Mucosa of stomach (tissue), 1 donor: Measurements from ENCODE around the gene CSGALNACT2.

ENCODE experiments used
- H3K27me3 ChIP-seq: one replicate; pipeline ENCODE4 v1.7.0; 2013; ENCODE audit warnings: mild to moderate bottlenecking, low read length; ENCODE audit not compliant: control insufficient read depth, insufficient read depth
- H3K36me3 ChIP-seq: one replicate; pipeline ENCODE4 v1.7.0; 2013; ENCODE audit warnings: low read length; ENCODE audit not compliant: control insufficient read depth, insufficient read depth
- H3K4me1 ChIP-seq: one replicate; pipeline ENCODE4 v1.7.0; 2013; ENCODE audit warnings: mild to moderate bottlenecking, low read length; ENCODE audit not compliant: control insufficient read depth, insufficient read depth
- H3K4me3 ChIP-seq: one replicate; pipeline ENCODE4 v1.7.0; 2013; ENCODE audit warnings: low read length
- H3K9ac ChIP-seq: one replicate; pipeline ENCODE4 v1.7.0; 2013; ENCODE audit warnings: mild to moderate bottlenecking, low read length, moderate library complexity
- H3K9me3 ChIP-seq: one replicate; pipeline ENCODE4 v1.7.0; 2013; ENCODE audit warnings: mild to moderate bottlenecking, low read length, moderate library complexity; ENCODE audit not compliant: control insufficient read depth
- donor health status: Pancreatic carcinoma.

The CSGALNACT2 gene

GRCh38 chr10:43121444-43121843 lies 16.8 kb upstream of the CSGALNACT2 start:
- H3K9me3 ChIP-seq, result no peaks in the 10 kb centered on the region
- H3K4me1 ChIP-seq, result no peaks in the 10 kb centered on the region
- H3K9ac ChIP-seq, result no peak overlapping the region
- no peaks in the 10 kb centered on the region for H3K36me3 ChIP-seq
- H3K27me3 ChIP-seq, result no peaks in the 10 kb centered on the region
- no peak overlapping the region for H3K4me3 ChIP-seq

- H3K4me1 ChIP-seq, result no peaks in the 10 kb centered on the region
- no peaks in the 10 kb centered on the region for H3K9me3 ChIP-seq
- no peaks in the 10 kb centered on the region for H3K36me3 ChIP-seq
- H3K4me3 ChIP-seq, result no peak overlapping the region
- no peak overlapping the region for H3K9ac ChIP-seq
- H3K27me3 ChIP-seq, result no peaks in the 10 kb centered on the region
These were observed 16.1 kb upstream of the CSGALNACT2 start for GRCh38 chr10:43122096-43122495.

- no peaks in the 10 kb centered on the region for H3K9me3 ChIP-seq
- H3K9ac ChIP-seq, result no peak overlapping the region
- H3K4me3 ChIP-seq, result no peak overlapping the region
- H3K36me3 ChIP-seq, result no peaks in the 10 kb centered on the region
- H3K27me3 ChIP-seq, result no peaks in the 10 kb centered on the region
- no peaks in the 10 kb centered on the region for H3K4me1 ChIP-seq
These were observed 15.4 kb upstream of the CSGALNACT2 start for GRCh38 chr10:43122826-43123225.

- Histone ChIP-seq H3K9me3 (no peaks in the 10 kb centered on the region), H3K4me3 (no peak overlapping the region), H3K4me1 (no peaks in the 10 kb centered on the region), H3K27me3 (no peaks in the 10 kb centered on the region), H3K9ac (no peak overlapping the region), H3K36me3 (no peaks in the 10 kb centered on the region)
These were observed 14.7 kb upstream of the CSGALNACT2 start for GRCh38 chr10:43123361-43124093.

- H3K27me3 ChIP-seq, result no peaks in the 10 kb centered on the region
- H3K9ac ChIP-seq, result no peak overlapping the region
- no peak overlapping the region for H3K4me3 ChIP-seq
- H3K4me1 ChIP-seq, result no peaks in the 10 kb centered on the region
- H3K9me3 ChIP-seq, result no peaks in the 10 kb centered on the region
- H3K36me3 ChIP-seq, result no peaks in the 10 kb centered on the region
These were observed 14.1 kb upstream of the CSGALNACT2 start for GRCh38 chr10:43124094-43124521.

- H3K4me1 ChIP-seq, result no peaks in the 10 kb centered on the region
- no peak overlapping the region for H3K9ac ChIP-seq
- H3K4me3 ChIP-seq, result no peak overlapping the region
- no peaks in the 10 kb centered on the region for H3K9me3 ChIP-seq
- no peaks in the 10 kb centered on the region for H3K36me3 ChIP-seq
- no peaks in the 10 kb centered on the region for H3K27me3 ChIP-seq
These were observed 13.5 kb upstream of the CSGALNACT2 start for GRCh38 chr10:43124574-43125273.

GRCh38 chr10:43125274-43125845 lies 12.9 kb upstream of the CSGALNACT2 start:
- no peaks in the 10 kb centered on the region for H3K36me3 ChIP-seq
- no peaks in the 10 kb centered on the region for H3K9me3 ChIP-seq
- H3K4me3 ChIP-seq, result no peak overlapping the region
- H3K4me1 ChIP-seq, result no peaks in the 10 kb centered on the region
- no peak overlapping the region for H3K9ac ChIP-seq
- no peaks in the 10 kb centered on the region for H3K27me3 ChIP-seq

GRCh38 chr10:43125881-43126731 lies 12.1 kb upstream of the CSGALNACT2 start:
- Histone ChIP-seq H3K36me3 (no peaks in the 10 kb centered on the region), H3K9ac (no peak overlapping the region), H3K27me3 (no peaks in the 10 kb centered on the region), H3K4me1 (no peaks in the 10 kb centered on the region), H3K4me3 (no peak overlapping the region), H3K9me3 (no peaks in the 10 kb centered on the region)

GRCh38 chr10:43126759-43127424 lies 11.4 kb upstream of the CSGALNACT2 start:
- Histone ChIP-seq H3K36me3 (no peaks in the 10 kb centered on the region), H3K4me1 (no peaks in the 10 kb centered on the region), H3K9me3 (no peaks in the 10 kb centered on the region), H3K27me3 (no peaks in the 10 kb centered on the region), H3K9ac (no peak overlapping the region), H3K4me3 (no peak overlapping the region)

GRCh38 chr10:43127442-43127841 lies 10.8 kb upstream of the CSGALNACT2 start:
- no peaks in the 10 kb centered on the region for H3K36me3 ChIP-seq
- H3K9me3 ChIP-seq, result no peaks in the 10 kb centered on the region
- H3K4me1 ChIP-seq, result no peaks in the 10 kb centered on the region
- no peak overlapping the region for H3K9ac ChIP-seq
- H3K27me3 ChIP-seq, result no peaks in the 10 kb centered on the region
- no peak overlapping the region for H3K4me3 ChIP-seq

GRCh38 chr10:43128331-43128730 lies 9.9 kb upstream of the CSGALNACT2 start:
- no peaks in the 10 kb centered on the region for H3K36me3 ChIP-seq
- H3K9ac ChIP-seq, result no peak overlapping the region
- no peaks in the 10 kb centered on the region for H3K27me3 ChIP-seq
- no peaks in the 10 kb centered on the region for H3K4me1 ChIP-seq
- H3K4me3 ChIP-seq, result no peak overlapping the region
- no peaks in the 10 kb centered on the region for H3K9me3 ChIP-seq
